HepG2 (cell line): ENCODE measurements around the gene SVBP. TPM values are rescaled to one million over a fixed set of nuclear protein-coding genes. Genes with fewer than 3 reads are reported as not detected.

ENCODE experiments used
- ATAC-seq: fragments of 200-7000 bp; cut with Tn5 transposase; 3 replicates; pipeline ENCODE4 v1.9.1; 2020; ENCODE audit warnings: mild to moderate bottlenecking, moderate library complexity
- BruUV-seq: library from RNA; stranded (reverse); fragments of 400-500 nt; replicated peaks from 2 replicates; lab custom pipeline; 2021; lab: Mats Ljungman, UMichigan
- CTCF ChIA-PET: fragments of 300-600 bp; formaldehyde crosslinking; extraction: SDS; loops from one replicate; lab custom pipeline; 2021; ENCODE audit warnings: low total read pairs, inconsistent platforms, low intra/inter-chr PET ratio; lab: Yijun Ruan, JAX
- POLR2A ChIA-PET: fragments of 350-600 bp; sonication (Branson Sonifier 250); formaldehyde crosslinking; loops from one replicate; lab custom pipeline; 2020; ENCODE audit warnings: antibody characterized with exemption, inconsistent platforms; lab: Yijun Ruan, JAX
- DNase-seq: peaks from one replicate; pipeline ENCODE4 v3.0.0-alpha.2; 2015; ENCODE audit warnings: low spot score
- FAIRE-seq: peaks from 3 replicates; lab custom pipeline; 2011; peaks lifted over from hg19 to GRCh38; lab: Jason Lieb, UNC
- H2AFZ ChIP-seq: one replicate; pipeline ENCODE4 v1.6.1; 2011; ENCODE audit warnings: low read length, inconsistent platforms
- H3K27ac ChIP-seq: fragments of 300-600 bp; 3 replicates; pipeline ENCODE4 v1.8.0; 2011; ENCODE audit warnings: mixed run types, mild to moderate bottlenecking, mixed read lengths, low read length, inconsistent platforms; ENCODE audit not compliant: insufficient read depth; ENCODE audit errors: extremely low read length
- H3K27me3 ChIP-seq, 2 experiments: fragments of 200-600 bp in 1 of 2; 2 replicates in 1 of 2; 3 replicates in 1 of 2; pipeline versions ENCODE4 v1.6.0 to v1.8.0; 2011; ENCODE audit warnings: low read length in 2 of 2, mild to moderate bottlenecking in 2 of 2, moderate library complexity in 2 of 2, inconsistent platforms in 1 of 2; ENCODE audit not compliant: insufficient read depth in 2 of 2, control insufficient read depth in 1 of 2
- H3K36me3 ChIP-seq, 2 experiments: fragments of 200-600 bp in 1 of 2; replicated peaks in 1 of 2; 2 replicates in 1 of 2; 3 replicates in 1 of 2; pipeline versions ENCODE4 v1.5.1 to v1.8.0; 2011; ENCODE audit warnings: low read length in 2 of 2, inconsistent platforms in 1 of 2; ENCODE audit not compliant: insufficient read depth in 2 of 2, control insufficient read depth in 1 of 2
- H3K4me1 ChIP-seq: 2 replicates; pipeline ENCODE4 v1.5.1; 2012; ENCODE audit warnings: low read length, inconsistent platforms; ENCODE audit not compliant: insufficient read depth
- H3K4me2 ChIP-seq: 2 replicates; pipeline ENCODE4 v1.6.0; 2011; ENCODE audit warnings: low read depth, low read length, inconsistent platforms
- H3K4me3 ChIP-seq, 3 experiments: fragments of 200-600 bp in 1 of 3; sonication (generic), shearing (Covaris generic) in 1 of 3; replicated peaks in 1 of 3; 2 replicates each; pipeline ENCODE4 v1.5.1; 2011 to 2016; ENCODE audit warnings: low read length in 3 of 3, inconsistent platforms in 2 of 3, low read depth in 2 of 3, mild to moderate bottlenecking in 2 of 3, control low read depth in 1 of 3, mixed read lengths in 1 of 3; ENCODE audit not compliant: insufficient read depth in 1 of 3
- H3K79me2 ChIP-seq: one replicate; pipeline ENCODE4 v1.6.1; 2011; ENCODE audit warnings: low read length, inconsistent platforms; ENCODE audit not compliant: insufficient read depth
- H3K9ac ChIP-seq: 2 replicates; pipeline ENCODE4 v1.6.0; 2011; ENCODE audit warnings: mild to moderate bottlenecking, low read depth, low read length, inconsistent platforms; ENCODE audit not compliant: insufficient read depth
- H3K9me3 ChIP-seq: 2 replicates; pipeline ENCODE4 v1.5.1; 2012; ENCODE audit warnings: mild to moderate bottlenecking, low read length
- H4K20me1 ChIP-seq: 2 replicates; pipeline ENCODE4 v1.6.0; 2011; ENCODE audit warnings: inconsistent platforms, mild to moderate bottlenecking, low read length, moderate library complexity; ENCODE audit not compliant: insufficient read depth
- GPBP1L1 ChIP-seq: sonication (generic); formaldehyde crosslinking; IDR thresholded peaks from 2 replicates; pipeline ENCODE4 v1.5.0; 2020; ENCODE audit warnings: mild to moderate bottlenecking, missing genetic modification reagents
- HDAC2 ChIP-seq: sonication (generic); formaldehyde crosslinking; IDR thresholded peaks from 2 replicates; pipeline ENCODE4 v1.4.0; 2020; ENCODE audit warnings: missing genetic modification reagents
- HMGA1 ChIP-seq: sonication (generic); formaldehyde crosslinking; conservative IDR thresholded peaks from 2 replicates; pipeline ENCODE4 v1.4.0; 2020; ENCODE audit warnings: missing genetic modification reagents
- HNRNPK ChIP-seq: fragments of 200-400 bp; formaldehyde crosslinking; IDR thresholded peaks from 2 replicates; pipeline ENCODE4 v1.6.1; 2018; ENCODE audit warnings: low read length, low read depth, moderate library complexity, mild to moderate bottlenecking; ENCODE audit not compliant: poor library complexity, severe bottlenecking
- PHF5A ChIP-seq: IDR thresholded peaks from one replicate; pipeline ENCODE4 v1.6.1; 2018; ENCODE audit warnings: low read depth, missing genetic modification reagents; ENCODE audit not compliant: unreplicated experiment
- TBX3 ChIP-seq: fragments of 450-650 bp; IDR thresholded peaks from 2 replicates; pipeline ENCODE4 v1.6.1; 2017; ENCODE audit warnings: antibody characterized with exemption, mild to moderate bottlenecking, inconsistent platforms, borderline replicate concordance
- ZNF546 ChIP-seq: sonication (generic); formaldehyde crosslinking; conservative IDR thresholded peaks from 2 replicates; pipeline ENCODE4 v1.8.1; 2023; ENCODE audit warnings: mild to moderate bottlenecking, missing genetic modification reagents
- ZNF672 ChIP-seq: sonication (generic); formaldehyde crosslinking; IDR thresholded peaks from 2 replicates; pipeline ENCODE4 v1.8.1; 2022; ENCODE audit warnings: missing genetic modification reagents
- ZUFSP ChIP-seq: sonication (generic); formaldehyde crosslinking; IDR thresholded peaks from 2 replicates; pipeline ENCODE4 v1.9.0; 2021; ENCODE audit warnings: missing genetic modification reagents, mild to moderate bottlenecking, borderline replicate concordance
- in situ Hi-C: cut with HindIII; loops from 2 replicates; pipeline ENCODE4 v1.10.0; 2017; ENCODE audit warnings: low pct_unique_long_range_greater_than_20kb; ENCODE audit not compliant: extremely low pct_ligation_motif_present
- intact Hi-C: fragments of 100-400 bp; cut with micrococcal nuclease; formaldehyde crosslinking; loops from one replicate; pipeline ENCODE4 v1.10.0; 2022; ENCODE audit not compliant: unreplicated experiment
- polyA plus RNA-seq, 8 experiments: library from polyadenylated mRNA; depleted of rRNA in 3 of 8; stranded (reverse) in 7 of 8; unstranded in 1 of 8; fragments of >200 nt; fragmentation: Illumina TruSeq in 4 of 8; extraction: Trizol in 4 of 8; gene quantifications; 2 replicates each; pipeline versions ENCODE4 v1.2.1 to v1.2.3, GENCODE V29; 2011 to 2016; ENCODE audit warnings: low read depth in 4 of 8, missing spikeins in 1 of 8, mixed read lengths in 1 of 8; ENCODE audit not compliant: insufficient read depth in 1 of 8
- total RNA-seq, 5 experiments: library from RNA; depleted of rRNA; stranded (reverse); fragments of >200 nt; fragmentation: Illumina TruSeq; extraction: Trizol; gene quantifications; 2 replicates each; pipeline ENCODE4 v1.2.3, GENCODE V29; 2016; ENCODE audit warnings: low read depth in 1 of 5
- TF ChIP-seq, protein P1 (sequence below): sonication (generic); formaldehyde crosslinking; IDR thresholded peaks from 2 replicates; pipeline ENCODE4 v1.5.0; 2020; ENCODE audit warnings: mild to moderate bottlenecking, missing genetic modification reagents, borderline replicate concordance

The SVBP gene
- total and polyA plus RNA-seq, 2 of the 13 experiments (the other 11 are each of a cell fraction or from before 2014, with no cell fraction given) = 28.8 to 48.2 TPM

DNA sequence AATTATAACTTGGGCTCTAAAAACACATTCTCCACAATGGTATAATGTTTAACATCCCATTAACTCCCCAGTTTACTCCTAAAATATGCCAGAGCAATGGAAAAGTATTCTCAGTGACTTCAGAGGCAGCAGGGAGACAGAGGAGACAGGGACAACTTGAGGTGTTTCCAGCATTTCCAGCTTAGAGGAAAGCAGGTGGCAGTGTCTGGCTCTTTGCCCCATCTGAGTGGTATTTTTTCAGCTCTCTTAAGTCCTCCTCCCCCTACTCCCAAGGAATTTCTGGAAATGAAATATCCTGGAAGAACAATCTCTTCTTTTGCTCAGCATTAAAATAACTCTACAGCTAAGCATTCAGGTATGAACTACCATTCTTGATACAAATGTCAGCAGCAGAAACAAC, 11.0 kb downstream of the SVBP start:
- POLR2A ChIA-PET = no interaction called here
- no peaks in the 10 kb centered on the region for H3K9me3 ChIP-seq
- DNase-seq = no peak
- no peak overlapping the region for H3K9ac ChIP-seq
- no peaks in the 10 kb centered on the region for H3K79me2 ChIP-seq
- no peak overlapping the region for H3K4me2 ChIP-seq
- H3K4me3 ChIP-seq = no peak overlapping the region
- H3K27ac ChIP-seq = no peak overlapping the region
- CTCF ChIA-PET = no interaction called here
- H2AFZ ChIP-seq = no peak overlapping the region
- H3K4me1 ChIP-seq = no peaks in the 10 kb centered on the region
- TF ChIP-seq ZNF672 (no peak), GPBP1L1 (no peak), ZNF546 (CRISPR knock-in tag) (no peak), HMGA1 (CRISPR knock-in tag) (no peak), ZUFSP (CRISPR knock-in tag) (no peak), PHF5A (CRISPR knock-in tag) (no peak), HNRNPK (no peak), HDAC2 (CRISPR knock-in tag) (no peak), TBX3 (no peak)
- TF ChIP-seq, protein P1, sequence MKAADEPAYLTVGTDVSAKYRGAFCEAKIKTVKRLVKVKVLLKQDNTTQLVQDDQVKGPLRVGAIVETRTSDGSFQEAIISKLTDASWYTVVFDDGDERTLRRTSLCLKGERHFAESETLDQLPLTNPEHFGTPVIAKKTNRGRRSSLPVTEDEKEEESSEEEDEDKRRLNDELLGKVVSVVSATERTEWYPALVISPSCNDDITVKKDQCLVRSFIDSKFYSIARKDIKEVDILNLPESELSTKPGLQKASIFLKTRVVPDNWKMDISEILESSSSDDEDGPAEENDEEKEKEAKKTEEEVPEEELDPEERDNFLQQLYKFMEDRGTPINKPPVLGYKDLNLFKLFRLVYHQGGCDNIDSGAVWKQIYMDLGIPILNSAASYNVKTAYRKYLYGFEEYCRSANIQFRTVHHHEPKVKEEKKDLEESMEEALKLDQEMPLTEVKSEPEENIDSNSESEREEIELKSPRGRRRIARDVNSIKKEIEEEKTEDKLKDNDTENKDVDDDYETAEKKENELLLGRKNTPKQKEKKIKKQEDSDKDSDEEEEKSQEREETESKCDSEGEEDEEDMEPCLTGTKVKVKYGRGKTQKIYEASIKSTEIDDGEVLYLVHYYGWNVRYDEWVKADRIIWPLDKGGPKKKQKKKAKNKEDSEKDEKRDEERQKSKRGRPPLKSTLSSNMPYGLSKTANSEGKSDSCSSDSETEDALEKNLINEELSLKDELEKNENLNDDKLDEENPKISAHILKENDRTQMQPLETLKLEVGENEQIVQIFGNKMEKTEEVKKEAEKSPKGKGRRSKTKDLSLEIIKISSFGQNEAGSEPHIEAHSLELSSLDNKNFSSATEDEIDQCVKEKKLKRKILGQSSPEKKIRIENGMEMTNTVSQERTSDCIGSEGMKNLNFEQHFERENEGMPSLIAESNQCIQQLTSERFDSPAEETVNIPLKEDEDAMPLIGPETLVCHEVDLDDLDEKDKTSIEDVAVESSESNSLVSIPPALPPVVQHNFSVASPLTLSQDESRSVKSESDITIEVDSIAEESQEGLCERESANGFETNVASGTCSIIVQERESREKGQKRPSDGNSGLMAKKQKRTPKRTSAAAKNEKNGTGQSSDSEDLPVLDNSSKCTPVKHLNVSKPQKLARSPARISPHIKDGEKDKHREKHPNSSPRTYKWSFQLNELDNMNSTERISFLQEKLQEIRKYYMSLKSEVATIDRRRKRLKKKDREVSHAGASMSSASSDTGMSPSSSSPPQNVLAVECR (CRISPR knock-in tag) = no peak
- H3K27me3 ChIP-seq = no peaks in the 10 kb centered on the region; a peak in 1 of 5 replicates
- H3K36me3 ChIP-seq = peaks cover under 1 to 2% of the 10 kb centered on the region in 2 experiments; a peak in 2 of 5 replicates
- no peak for ATAC-seq
- intact Hi-C loops = no loop called here
- no peaks in the 10 kb centered on the region for H4K20me1 ChIP-seq
- in situ Hi-C loops = no loop called here
- BruUV-seq = no TSS peak
- FAIRE-seq = no peak
